GM21390 (cell line): ENCODE measurements around the gene SLC6A18.
"Not testable (repeated sequence)": the region's sequence is repeated elsewhere in the genome, so short reads cannot be mapped to it uniquely, and the experiment has no call there.

ENCODE experiments used
- ATAC-seq: cut with Tn5 transposase; IDR thresholded peaks from one replicate; pipeline ENCODE4 v1.9.1; 2021; ENCODE audit not compliant: unreplicated experiment

The SLC6A18 gene

DNA sequence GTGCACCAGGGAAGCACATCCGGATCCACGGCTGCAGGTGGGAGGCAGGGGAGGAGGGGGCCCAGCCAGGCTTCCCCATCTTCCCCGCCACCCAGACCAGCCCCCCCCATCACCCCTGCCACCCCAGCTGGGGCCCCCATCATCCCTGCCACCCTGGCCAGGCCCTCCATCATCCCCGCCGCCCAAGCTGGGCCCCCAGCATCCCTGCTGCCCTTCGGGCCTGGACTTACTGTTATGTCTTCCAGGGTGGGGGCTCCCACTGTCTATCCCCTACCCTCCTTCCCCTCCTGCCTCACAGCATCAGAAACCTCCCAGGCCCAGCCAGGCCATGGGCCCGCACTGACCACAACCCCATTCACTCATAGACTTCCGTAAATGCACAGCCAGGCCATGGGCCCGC lies 27.5 kb downstream of the SLC6A18 start:
- ATAC-seq = no peak

DNA sequence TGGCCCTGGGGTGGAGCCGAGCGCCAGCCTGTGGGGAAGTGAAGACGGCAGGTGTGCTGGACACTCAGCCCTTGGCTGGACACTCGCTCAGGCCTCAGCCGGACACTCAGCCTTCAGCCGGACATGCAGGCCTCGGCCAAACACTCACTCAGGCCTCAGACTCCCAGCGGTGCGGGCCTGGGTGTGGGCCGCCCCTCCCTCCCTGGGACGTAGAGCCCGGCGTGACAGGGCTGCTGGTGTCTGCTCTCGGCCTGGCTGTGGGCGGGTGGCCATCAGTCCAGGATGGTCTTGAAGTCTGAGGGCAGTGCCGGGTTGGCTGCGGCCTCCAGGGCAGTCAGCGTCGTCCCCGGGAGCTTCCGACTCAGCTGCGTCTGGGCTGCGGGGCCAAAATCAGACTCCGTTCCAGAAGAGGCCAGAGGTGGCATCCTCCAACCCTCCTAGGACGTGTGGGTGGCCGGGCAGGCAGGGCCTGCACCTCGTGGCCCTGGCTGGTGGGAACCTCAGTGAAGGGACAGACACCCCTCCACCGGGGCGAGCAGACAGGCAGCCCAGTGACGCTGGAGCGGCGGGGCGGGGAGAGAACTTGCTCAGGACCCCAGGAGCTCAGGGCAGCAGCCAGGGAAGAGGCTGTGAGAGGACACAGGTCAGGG lies 28.4 kb downstream of the SLC6A18 start:
- no peak for ATAC-seq

DNA sequence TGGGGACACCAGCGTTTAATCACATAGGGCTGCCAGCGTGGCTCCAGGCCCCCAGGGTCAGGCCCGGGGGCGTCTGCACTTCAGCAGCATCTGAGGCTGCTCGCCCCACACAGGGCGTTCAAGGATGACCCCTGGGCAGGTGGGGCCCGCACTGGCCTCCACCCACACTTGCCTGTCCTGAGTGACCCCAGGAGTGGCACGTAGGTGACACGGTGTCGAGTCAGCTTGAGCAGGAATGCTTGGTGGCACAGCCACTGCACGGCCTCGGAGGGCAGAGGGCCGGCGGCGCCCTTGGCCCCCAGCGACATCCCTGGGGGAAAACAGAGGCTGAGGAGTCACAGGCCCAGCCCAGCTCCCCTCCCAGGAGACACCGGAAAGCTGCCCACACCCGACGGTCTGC lies 29.0 kb downstream of the SLC6A18 start:
- no peak for ATAC-seq

GRCh38 chr5:1255081-1255561 lies 29.9 kb downstream of the SLC6A18 start:
- ATAC-seq = no peak

DNA sequence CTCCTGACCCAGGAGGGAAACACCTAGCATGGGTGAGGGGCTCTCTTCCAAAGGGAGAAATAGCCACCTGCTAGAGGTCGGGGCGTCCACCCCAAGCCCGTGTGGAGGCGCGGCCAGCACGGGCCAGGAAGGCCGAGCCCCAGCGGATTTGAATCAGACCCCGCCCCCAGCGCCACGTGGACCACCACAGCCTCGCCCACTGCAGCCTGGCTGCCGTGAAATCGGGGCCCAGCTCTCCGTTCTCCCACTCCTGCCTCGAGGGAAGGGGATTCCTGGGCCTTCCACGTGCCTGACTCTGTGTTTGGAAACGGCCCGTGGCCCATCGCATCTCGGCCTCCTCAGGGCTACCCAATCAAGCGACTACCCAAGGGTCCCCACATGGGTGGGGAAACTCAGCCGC lies 31.6 kb downstream of the SLC6A18 start:
- ATAC-seq = no peak

DNA sequence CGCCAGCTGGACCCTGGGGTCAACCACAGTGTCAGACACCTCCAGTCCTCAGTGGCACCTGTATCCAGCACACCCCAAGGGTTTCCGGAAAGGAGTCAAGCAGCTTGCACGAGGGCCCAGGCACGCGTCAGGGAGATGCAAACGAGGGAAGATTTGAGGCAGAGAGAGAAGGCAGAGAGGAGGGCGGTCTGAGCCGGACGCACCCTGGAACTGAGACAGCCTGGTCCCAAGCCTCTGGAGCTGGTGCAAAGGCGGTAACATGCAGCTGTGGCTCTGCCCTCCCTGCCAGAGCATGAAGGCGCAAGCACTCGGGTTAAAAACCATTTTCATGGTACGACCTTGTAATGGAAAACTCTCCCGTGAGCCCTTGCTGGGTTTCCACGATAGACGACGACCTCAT lies 32.2 kb downstream of the SLC6A18 start:
- no peak for ATAC-seq

- ATAC-seq = no peak
These were observed 32.7 kb downstream of the SLC6A18 start for GRCh38 chr5:1257841-1258240.

DNA sequence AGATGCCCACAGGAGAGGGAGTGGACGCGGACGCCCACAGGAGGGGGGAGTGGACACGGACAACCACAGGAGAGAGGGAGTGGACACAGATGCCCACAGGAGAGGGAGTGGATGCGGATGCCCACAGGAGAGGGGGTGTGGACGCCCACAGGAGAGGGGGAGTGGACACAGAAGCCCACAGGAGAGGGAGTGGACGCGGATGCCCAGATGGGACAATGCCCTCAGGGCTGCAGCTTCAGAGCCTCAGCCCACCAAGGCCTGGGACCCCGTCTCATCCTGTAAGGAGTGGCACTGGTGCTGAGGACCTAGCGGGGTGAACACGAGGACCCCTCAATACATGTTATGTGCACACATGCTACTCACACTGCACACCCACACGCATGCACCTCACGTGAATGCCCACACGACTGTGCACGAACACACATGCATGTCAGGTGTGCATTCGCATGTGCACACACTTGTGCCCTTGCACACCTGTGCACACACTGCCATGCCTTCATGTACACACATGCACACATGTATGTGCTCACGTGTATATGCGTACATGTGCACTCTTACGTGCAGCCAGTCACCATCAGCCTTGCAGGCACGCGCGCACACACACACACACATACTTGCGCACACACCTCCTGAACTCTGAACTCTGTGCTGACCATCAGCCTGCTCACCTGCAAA lies 34.8 kb downstream of the SLC6A18 start:
- ATAC-seq = no peak

GRCh38 chr5:1261643-1262042 lies 36.5 kb downstream of the SLC6A18 start:
- no peak for ATAC-seq

DNA sequence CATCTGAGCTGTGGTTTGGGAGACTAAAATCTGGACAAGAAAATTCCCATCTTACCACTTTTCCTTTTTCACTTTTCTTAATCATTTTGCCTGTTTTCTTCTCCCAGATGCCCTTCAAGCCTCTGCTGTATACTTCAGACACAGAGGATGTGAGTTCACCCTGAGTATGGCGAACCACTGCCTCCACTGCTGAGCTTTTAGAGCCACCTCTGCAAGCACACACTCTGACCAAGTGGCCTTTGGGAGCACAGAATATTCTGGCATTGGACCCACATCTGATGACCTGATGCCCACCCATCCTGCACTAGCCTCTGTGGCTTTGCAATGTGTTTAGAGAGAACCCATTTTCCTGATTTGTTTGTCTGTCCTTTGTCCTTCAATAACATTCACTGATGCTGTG lies 37.2 kb downstream of the SLC6A18 start:
- no peak for ATAC-seq

DNA sequence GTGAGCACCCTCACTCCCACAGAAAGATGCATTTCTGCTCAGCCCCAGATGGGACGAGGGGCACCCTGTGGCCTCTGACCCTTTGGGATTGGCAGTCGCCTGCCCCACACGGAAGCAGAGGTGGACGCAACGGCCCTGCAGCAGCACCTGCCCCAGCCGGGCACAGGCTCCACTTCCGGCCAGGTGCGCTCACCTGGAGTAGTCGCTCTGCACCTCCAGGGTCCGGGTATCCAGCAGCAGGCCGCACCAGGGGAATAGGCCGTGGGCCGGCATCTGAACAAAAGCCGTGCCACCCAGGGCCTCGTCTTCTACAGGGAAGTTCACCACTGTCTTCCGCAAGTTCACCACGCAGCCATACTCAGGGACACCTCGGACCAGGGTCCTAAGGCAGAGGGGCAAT lies 39.0 kb downstream of the SLC6A18 start:
- no peak for ATAC-seq

GRCh38 chr5:1265026-1265425 lies 39.8 kb downstream of the SLC6A18 start:
- no peak for ATAC-seq

GRCh38 chr5:1265461-1266455 lies 40.6 kb downstream of the SLC6A18 start:
- ATAC-seq = no peak

- no peak for ATAC-seq
These were observed 41.6 kb downstream of the SLC6A18 start for GRCh38 chr5:1266791-1267190.

DNA sequence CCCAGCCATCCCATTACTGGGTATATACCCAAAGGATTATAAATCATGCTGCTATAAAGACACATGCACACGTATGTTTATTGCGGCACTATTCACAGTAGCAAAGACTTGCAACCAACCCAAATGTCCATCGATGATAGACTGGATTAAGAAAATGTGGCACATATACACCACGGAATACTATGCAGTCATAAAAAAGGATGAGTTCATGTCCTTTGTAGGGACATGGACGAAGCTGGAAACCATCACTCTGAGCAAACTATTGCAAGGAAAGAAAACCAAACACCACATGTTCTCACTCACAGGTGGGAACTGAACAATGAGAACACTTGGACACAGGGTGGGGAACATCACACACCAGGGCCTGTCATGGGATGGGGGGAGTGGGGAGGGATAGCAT lies 42.3 kb downstream of the SLC6A18 start:
- not testable (repeated sequence) for ATAC-seq

GRCh38 chr5:1268056-1268455 lies 42.9 kb downstream of the SLC6A18 start:
- ATAC-seq = no peak

DNA sequence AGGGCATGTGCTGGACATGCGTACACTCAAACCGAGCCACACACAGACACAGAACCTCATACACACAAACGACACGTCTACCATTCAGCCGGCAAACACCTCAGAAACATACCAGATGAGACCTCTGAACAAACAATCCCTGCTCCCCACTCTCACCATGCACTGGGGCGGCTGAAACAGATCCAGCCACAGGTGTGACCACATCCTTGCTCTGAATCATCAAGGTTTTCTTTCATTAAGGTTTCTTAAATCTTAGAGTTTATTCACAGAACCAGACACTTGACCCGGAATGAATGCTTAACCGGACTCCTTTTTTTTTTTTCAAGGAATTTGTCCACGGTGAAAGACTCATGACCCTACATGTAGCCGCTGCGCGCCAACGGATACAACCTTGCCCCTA lies 43.5 kb downstream of the SLC6A18 start:
- ATAC-seq = no peak

- no peak for ATAC-seq
These were observed 45.2 kb downstream of the SLC6A18 start for GRCh38 chr5:1270426-1270825.

GRCh38 chr5:1270933-1271914 lies 46.0 kb downstream of the SLC6A18 start:
- no peak for ATAC-seq

DNA sequence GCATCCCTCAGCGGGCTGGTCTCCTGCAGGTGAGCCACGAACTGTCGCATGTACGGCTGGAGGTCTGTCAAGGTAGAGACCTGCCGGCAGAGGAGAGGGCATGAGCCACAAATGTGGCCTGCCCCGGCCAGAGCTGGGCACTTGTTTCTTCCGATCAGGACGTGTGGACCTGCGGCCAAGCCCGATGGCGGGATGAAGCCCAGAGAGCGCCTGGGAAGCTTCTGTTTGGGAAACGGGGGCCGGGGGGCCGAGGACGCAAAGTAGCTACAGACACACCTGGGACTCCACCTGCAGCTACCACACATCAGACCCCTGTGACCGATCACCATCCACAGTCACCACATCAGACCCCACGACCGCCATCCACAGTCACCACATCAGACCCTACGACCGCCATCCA lies 47.0 kb downstream of the SLC6A18 start:
- ATAC-seq = no peak
